Measurements from ENCODE around the gene SERPINB4. TPM values are rescaled to one million over a fixed set of nuclear protein-coding genes. Genes with fewer than 3 reads are reported as not detected.

The SERPINB4 gene
- polyA plus RNA-seq, 1 of the 3 experiments (the other 2 are of a cell fraction) = not detected

DNA sequence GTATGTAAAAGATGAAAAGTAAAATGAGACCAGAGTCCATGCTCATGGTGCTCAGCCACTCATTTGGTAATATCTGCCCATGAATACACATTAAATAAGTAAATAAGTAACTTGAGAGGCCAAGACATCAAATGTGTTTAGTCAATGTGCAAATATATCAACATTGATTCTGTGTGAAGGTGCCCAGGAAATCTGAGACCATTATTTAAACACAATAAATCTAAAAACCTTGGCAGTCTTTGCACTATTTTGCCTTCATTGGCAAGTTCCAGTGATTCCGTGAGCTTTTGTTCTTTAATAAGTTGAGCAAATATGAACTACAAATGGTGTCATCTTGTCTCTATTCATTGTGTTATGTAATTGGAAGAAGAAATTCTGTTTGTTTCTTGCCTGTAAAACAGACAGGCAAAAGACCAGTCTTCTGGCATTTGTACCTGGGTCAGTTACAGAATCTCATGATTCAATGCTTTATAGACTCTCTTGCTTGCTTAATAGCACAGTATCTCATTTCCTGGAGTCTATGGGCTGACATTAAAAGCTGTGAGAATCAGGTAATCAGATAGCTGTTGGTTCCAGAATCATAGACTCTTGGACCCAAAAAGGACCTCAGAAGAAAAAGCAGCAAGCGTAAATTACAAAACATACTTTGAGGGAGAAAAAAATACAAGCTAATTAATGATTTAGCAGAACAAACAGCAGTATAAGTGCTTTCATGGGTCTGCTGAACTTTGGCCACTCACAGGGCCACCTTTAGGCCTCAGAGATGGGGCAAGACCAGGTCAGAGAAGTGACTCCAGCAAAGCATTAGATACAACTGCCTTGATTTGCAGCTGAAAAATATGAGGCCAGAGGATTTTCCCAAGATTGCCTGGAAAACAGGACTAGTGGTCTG is 37.6 kb upstream of the SERPINB4 start (continued):
- TF ChIP-seq, protein P1, sequence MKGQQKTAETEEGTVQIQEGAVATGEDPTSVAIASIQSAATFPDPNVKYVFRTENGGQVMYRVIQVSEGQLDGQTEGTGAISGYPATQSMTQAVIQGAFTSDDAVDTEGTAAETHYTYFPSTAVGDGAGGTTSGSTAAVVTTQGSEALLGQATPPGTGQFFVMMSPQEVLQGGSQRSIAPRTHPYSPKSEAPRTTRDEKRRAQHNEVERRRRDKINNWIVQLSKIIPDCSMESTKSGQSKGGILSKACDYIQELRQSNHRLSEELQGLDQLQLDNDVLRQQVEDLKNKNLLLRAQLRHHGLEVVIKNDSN (IDR thresholded peaks at IDR 0.05; ENCODE audit: borderline replicate concordance, low read depth) = no peak
- TF ChIP-seq TEAD4 (IDR thresholded peaks at IDR 0.05; ENCODE audit: borderline replicate concordance, insufficient read depth) (no peak), GABPA (IDR thresholded peaks at IDR 0.05; ENCODE audit: low read depth) (no peak)

DNA sequence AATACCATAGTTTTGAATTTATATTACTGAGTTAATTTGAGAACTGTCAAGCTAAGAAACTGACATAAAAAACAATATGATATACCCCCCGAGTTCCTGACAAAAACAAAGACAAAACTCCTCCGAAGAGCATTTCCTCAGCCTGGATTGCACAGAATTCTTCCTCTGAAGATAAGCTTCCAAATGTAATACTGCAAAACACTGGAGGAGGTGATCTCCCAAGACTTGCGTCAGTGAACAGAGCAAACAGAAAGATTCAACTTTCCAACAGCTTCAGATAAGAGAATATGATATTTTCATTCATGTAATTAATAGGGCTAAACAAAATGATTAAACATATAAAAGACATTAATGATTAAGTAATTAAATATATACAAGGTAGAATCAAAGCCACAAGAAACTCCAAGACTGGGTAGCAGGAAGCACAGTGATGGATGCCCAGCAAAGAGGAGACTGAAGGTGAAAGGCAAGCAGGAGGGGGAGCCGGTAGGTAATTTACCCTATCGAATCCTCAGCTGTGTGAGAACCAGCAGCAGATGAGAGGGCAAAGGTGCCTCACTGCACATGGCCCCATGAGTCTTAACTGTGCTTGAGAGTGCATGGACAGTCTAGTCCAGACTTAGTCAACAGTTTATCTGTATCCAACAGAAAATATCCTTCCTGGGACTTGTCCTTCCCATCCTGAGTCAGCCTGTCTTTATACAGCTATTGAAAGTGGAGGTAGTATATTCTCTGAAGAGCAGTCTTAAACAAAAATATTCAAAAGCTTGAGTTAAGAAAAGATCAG is 36.0 kb upstream of the SERPINB4 start:
- CTCF ChIA-PET = no interaction called here
- H3K9ac ChIP-seq = no peak overlapping the region
- DNase-seq = no peak
- peaks cover 0 to 8% of the 10 kb centered on the region in 2 experiments; a peak in 1 of 4 replicates for H3K4me1 ChIP-seq (ENCODE audit: control insufficient read depth in 1 of 2, insufficient read depth in 2 of 2, low read depth in 1 of 2, low read length in 1 of 2)
- no peak overlapping the region for H3K27ac ChIP-seq (ENCODE audit: low read depth in 2 of 2, low read length in 1 of 2)
- peaks cover under 1% of the 10 kb centered on the region; the same call in 1 of the 2 replicates for H3K27me3 ChIP-seq (ENCODE audit: insufficient read depth)
- no peak for TF ChIP-seq NFIC (IDR thresholded peaks at IDR 0.05; ENCODE audit: borderline replicate concordance)
- no peaks in the 10 kb centered on the region for H3K36me3 ChIP-seq (replicated peaks in 1 of 2; ENCODE audit: control insufficient read depth in 1 of 2, insufficient read depth in 2 of 2, low read length in 1 of 2)
- H4K20me1 ChIP-seq (ENCODE audit: insufficient read depth) = no peaks in the 10 kb centered on the region
- 15% methylated on average over 5 of the region's 5 CpGs for WGBS (ENCODE audit: low lambda C conversion rate)
- H2AFZ ChIP-seq (ENCODE audit: low read depth) = no peak overlapping the region
- POLR2A ChIA-PET = no interaction called here
- no peaks in the 10 kb centered on the region for H3F3A ChIP-seq (replicated peaks; ENCODE audit: insufficient read depth)
- no peaks in the 10 kb centered on the region for H3K9me3 ChIP-seq
- H3K9me2 ChIP-seq = no peaks in the 10 kb centered on the region
- no peak overlapping the region for H3K4me2 ChIP-seq
- H3K4me3 ChIP-seq (ENCODE audit: low read depth in 2 of 2, low read length in 1 of 2) = no peak overlapping the region
- H3K79me2 ChIP-seq (ENCODE audit: insufficient read depth) = no peaks in the 10 kb centered on the region

DNA sequence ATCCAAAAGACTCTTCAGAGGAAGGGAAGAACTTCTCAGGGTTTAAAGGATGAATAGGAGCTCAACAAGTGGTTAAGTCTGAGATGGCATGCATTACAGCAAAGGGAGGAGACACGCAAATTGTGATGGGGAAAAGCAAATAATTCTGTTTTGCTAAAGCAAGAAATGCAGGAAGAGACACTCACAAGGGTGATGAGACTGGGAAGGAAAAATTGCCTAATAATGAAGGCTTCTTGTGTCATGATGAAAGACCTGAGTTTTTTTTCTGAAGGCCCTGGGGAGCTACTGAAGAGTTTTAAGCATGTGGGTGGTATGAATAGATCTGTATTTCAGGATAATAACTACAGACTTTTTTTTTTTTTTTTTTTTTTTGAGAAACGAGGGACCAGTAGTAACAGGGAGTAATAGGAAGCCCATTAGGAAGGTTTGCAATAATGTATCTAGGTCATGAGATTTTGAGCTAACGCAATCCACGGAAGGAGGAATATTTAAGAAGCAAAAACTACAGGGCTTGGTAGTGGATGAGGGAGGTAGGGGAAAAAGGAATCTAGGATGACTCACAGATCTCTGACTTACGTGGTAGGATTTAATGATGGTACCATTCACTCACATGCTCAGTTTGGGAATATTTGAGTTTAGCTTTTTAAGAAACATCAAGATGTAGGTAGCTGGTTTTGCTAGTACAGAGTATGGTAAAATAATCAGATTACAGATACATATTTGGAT is 33.6 kb upstream of the SERPINB4 start:
- 35% methylated on average over 5 of the region's 5 CpGs for WGBS (ENCODE audit: low lambda C conversion rate)
- POLR2A ChIA-PET = no interaction called here
- CTCF ChIA-PET = interaction anchor here (1.2 kb wide), 1 partner anchor 11 kb away, joined by 3 read pairs; no protein-coding TSS in a partner anchor

More for the DNA sequence above, 33.6 kb upstream of the SERPINB4 start:
- Histone ChIP-seq H3K36me3 (replicated peaks in 1 of 2; ENCODE audit: control insufficient read depth in 1 of 2, insufficient read depth in 2 of 2, low read length in 1 of 2) (no peaks in the 10 kb centered on the region), H3K79me2 (ENCODE audit: insufficient read depth) (no peaks in the 10 kb centered on the region), H3K9me2 (no peaks in the 10 kb centered on the region), H3K4me3 (ENCODE audit: low read depth in 2 of 2, low read length in 1 of 2) (no peak overlapping the region), H3F3A (replicated peaks; ENCODE audit: insufficient read depth) (no peaks in the 10 kb centered on the region), H3K4me1 (ENCODE audit: control insufficient read depth in 1 of 2, insufficient read depth in 2 of 2, low read depth in 1 of 2, low read length in 1 of 2) (no peaks in the 10 kb centered on the region), H3K27me3 (ENCODE audit: insufficient read depth) (peaks cover 13% of the 10 kb centered on the region), H3K4me2 (no peak overlapping the region), H4K20me1 (ENCODE audit: insufficient read depth) (no peaks in the 10 kb centered on the region), H3K27ac (ENCODE audit: low read depth in 2 of 2, low read length in 1 of 2) (no peak overlapping the region), H3K9ac (no peak overlapping the region), H2AFZ (ENCODE audit: low read depth) (no peak overlapping the region), H3K9me3 (no peaks in the 10 kb centered on the region)
- no peak for DNase-seq
- no peak for TF ChIP-seq MEF2A (IDR thresholded peaks at IDR 0.05; ENCODE audit: borderline replicate concordance, low read depth)
- TF ChIP-seq FOXJ3 (CRISPR knock-in tag; IDR thresholded peaks at IDR 0.05) = no peak
